Measurements from ENCODE around the gene COL16A1.
A peak's percentile ranks its signal among the peaks of the same experiment; 100 is the strongest.

COL16A1 gene

GRCh38 chr1:31683997-31684396, 19.8 kb downstream of the COL16A1 start:
- CTCF ChIA-PET = interaction anchor here (0.7 kb wide), 1 partner anchor 105 kb away, joined by 3 read pairs; no protein-coding TSS in a partner anchor
- TF ChIP-seq ELF4 (IDR thresholded peaks at IDR 0.05) (no peak), ZNF384 (IDR thresholded peaks at IDR 0.05) (no peak), TARDBP (IDR thresholded peaks at IDR 0.05) (no peak), FOXM1 (IDR thresholded peaks at IDR 0.05; ENCODE audit: borderline replicate concordance) (no peak), BHLHE40 (IDR thresholded peaks at IDR 0.05; ENCODE audit: borderline replicate concordance) (no peak), FOXA1 (IDR thresholded peaks at IDR 0.05) (no peak), SUZ12 (IDR thresholded peaks at IDR 0.05) (no peak), LEF1 (IDR thresholded peaks at IDR 0.05; ENCODE audit: borderline replicate concordance) (no peak)
- POLR2A ChIA-PET = no interaction called here
- peak; percentile 77 for DNase-seq (ENCODE audit: extremely low spot score)

- no peak for TF ChIP-seq BHLHE40 (IDR thresholded peaks at IDR 0.05; ENCODE audit: borderline replicate concordance)
- no peak for TF ChIP-seq ARNT (IDR thresholded peaks at IDR 0.05)
- TF ChIP-seq L3MBTL2 (conservative IDR thresholded peaks at IDR 0.05) = no peak
- TF ChIP-seq SP1 (IDR thresholded peaks at IDR 0.05) = no peak
- TF ChIP-seq FOXK2 (IDR thresholded peaks at IDR 0.05) = no peak
- TF ChIP-seq FOXA1 (IDR thresholded peaks at IDR 0.05) = no peak
- no peak for TF ChIP-seq HDGF (IDR thresholded peaks at IDR 0.05; ENCODE audit: borderline replicate concordance)
- TF ChIP-seq LEF1 (IDR thresholded peaks at IDR 0.05; ENCODE audit: borderline replicate concordance) = no peak
- no peak for TF ChIP-seq NFRKB (IDR thresholded peaks at IDR 0.05)
- TF ChIP-seq SUZ12 (IDR thresholded peaks at IDR 0.05) = no peak
- no peak for TF ChIP-seq CTBP1 (IDR thresholded peaks at IDR 0.05; ENCODE audit: borderline replicate concordance)
- no peak for TF ChIP-seq ZNF384 (IDR thresholded peaks at IDR 0.05)
- no peak for TF ChIP-seq PKNOX1 (IDR thresholded peaks at IDR 0.05)
- no peak for TF ChIP-seq TARDBP (IDR thresholded peaks at IDR 0.05)
- TF ChIP-seq FOXM1 (IDR thresholded peaks at IDR 0.05; ENCODE audit: borderline replicate concordance) = no peak
- no peak for TF ChIP-seq ELF4 (IDR thresholded peaks at IDR 0.05)
- no peak for DNase-seq (ENCODE audit: extremely low spot score)
- ChIA-PET CTCF (no interaction called here), POLR2A (interaction anchor here (1.0 kb wide), 1 partner anchor 34 kb away, joined by 3 read pairs; no protein-coding TSS in a partner anchor)
Measured at GRCh38 chr1:31681415-31681814, 22.4 kb downstream of the COL16A1 start.

- ChIA-PET POLR2A (no interaction called here), CTCF (interaction anchor here (1.1 to 1.2 kb wide), 2 partner anchors 11 to 21 kb away, joined by 3 read pairs; no protein-coding TSS in a partner anchor)
- DNase-seq (ENCODE audit: extremely low spot score) = no peak
- no peak for TF ChIP-seq BHLHE40 (IDR thresholded peaks at IDR 0.05; ENCODE audit: borderline replicate concordance)
- TF ChIP-seq CTBP1 (IDR thresholded peaks at IDR 0.05; ENCODE audit: borderline replicate concordance) = no peak
- TF ChIP-seq L3MBTL2 (conservative IDR thresholded peaks at IDR 0.05) = no peak
- TF ChIP-seq NFRKB (IDR thresholded peaks at IDR 0.05) = no peak
- TF ChIP-seq ARNT (IDR thresholded peaks at IDR 0.05) = no peak
- TF ChIP-seq ELF4 (IDR thresholded peaks at IDR 0.05) = no peak
- no peak for TF ChIP-seq FOXA1 (IDR thresholded peaks at IDR 0.05)
- no peak for TF ChIP-seq FOXK2 (IDR thresholded peaks at IDR 0.05)
- no peak for TF ChIP-seq FOXM1 (IDR thresholded peaks at IDR 0.05; ENCODE audit: borderline replicate concordance)
- TF ChIP-seq PKNOX1 (IDR thresholded peaks at IDR 0.05) = no peak
- no peak for TF ChIP-seq LEF1 (IDR thresholded peaks at IDR 0.05; ENCODE audit: borderline replicate concordance)
- TF ChIP-seq ZNF384 (IDR thresholded peaks at IDR 0.05) = no peak
- no peak for TF ChIP-seq HDGF (IDR thresholded peaks at IDR 0.05; ENCODE audit: borderline replicate concordance)
- no peak for TF ChIP-seq SP1 (IDR thresholded peaks at IDR 0.05)
- TF ChIP-seq SUZ12 (IDR thresholded peaks at IDR 0.05) = no peak
- no peak for TF ChIP-seq TARDBP (IDR thresholded peaks at IDR 0.05)
Measured at GRCh38 chr1:31679676-31680230, 24.1 kb downstream of the COL16A1 start.

- TF ChIP-seq LEF1 (IDR thresholded peaks at IDR 0.05; ENCODE audit: borderline replicate concordance) (no peak), FOXM1 (IDR thresholded peaks at IDR 0.05; ENCODE audit: borderline replicate concordance) (no peak), HDGF (IDR thresholded peaks at IDR 0.05; ENCODE audit: borderline replicate concordance) (no peak), CTBP1 (IDR thresholded peaks at IDR 0.05; ENCODE audit: borderline replicate concordance) (no peak)
- DNase-seq (ENCODE audit: extremely low spot score) = no peak
- ChIA-PET POLR2A (no interaction called here), CTCF (interaction anchor here (1.2 kb wide), 1 partner anchor 12 kb away, joined by 3 read pairs; no protein-coding TSS in a partner anchor)
Measured at GRCh38 chr1:31679091-31679490, 24.7 kb downstream of the COL16A1 start.

- CTCF ChIA-PET = no interaction called here
- DNase-seq (ENCODE audit: extremely low spot score) = no peak
- no peak for TF ChIP-seq FOXA1 (IDR thresholded peaks at IDR 0.05)
- TF ChIP-seq CTBP1 (IDR thresholded peaks at IDR 0.05; ENCODE audit: borderline replicate concordance) = no peak
- no peak for TF ChIP-seq NFRKB (IDR thresholded peaks at IDR 0.05)
- TF ChIP-seq TARDBP (IDR thresholded peaks at IDR 0.05) = no peak
- no peak for TF ChIP-seq FOXK2 (IDR thresholded peaks at IDR 0.05)
- TF ChIP-seq LEF1 (IDR thresholded peaks at IDR 0.05; ENCODE audit: borderline replicate concordance) = no peak
- no peak for TF ChIP-seq ZNF384 (IDR thresholded peaks at IDR 0.05)
- no peak for TF ChIP-seq SP1 (IDR thresholded peaks at IDR 0.05)
- TF ChIP-seq HDGF (IDR thresholded peaks at IDR 0.05; ENCODE audit: borderline replicate concordance) = no peak
- TF ChIP-seq PKNOX1 (IDR thresholded peaks at IDR 0.05) = no peak
- no peak for TF ChIP-seq FOXM1 (IDR thresholded peaks at IDR 0.05; ENCODE audit: borderline replicate concordance)
- POLR2A ChIA-PET = no interaction called here
Measured at GRCh38 chr1:31678681-31679080, 25.1 kb downstream of the COL16A1 start.

GRCh38 chr1:31677949-31678348, 25.9 kb downstream of the COL16A1 start:
- CTCF ChIA-PET = no interaction called here
- POLR2A ChIA-PET = no interaction called here
- TF ChIP-seq ELF4 (IDR thresholded peaks at IDR 0.05) = no peak
- TF ChIP-seq CTBP1 (IDR thresholded peaks at IDR 0.05; ENCODE audit: borderline replicate concordance) = no peak
- no peak for TF ChIP-seq FOXK2 (IDR thresholded peaks at IDR 0.05)
- no peak for TF ChIP-seq ARNT (IDR thresholded peaks at IDR 0.05)
- TF ChIP-seq FOXA1 (IDR thresholded peaks at IDR 0.05) = no peak
- no peak for TF ChIP-seq PKNOX1 (IDR thresholded peaks at IDR 0.05)
- no peak for TF ChIP-seq TARDBP (IDR thresholded peaks at IDR 0.05)
- TF ChIP-seq BHLHE40 (IDR thresholded peaks at IDR 0.05; ENCODE audit: borderline replicate concordance) = no peak
- TF ChIP-seq NFRKB (IDR thresholded peaks at IDR 0.05) = no peak
- TF ChIP-seq LEF1 (IDR thresholded peaks at IDR 0.05; ENCODE audit: borderline replicate concordance) = no peak
- no peak for TF ChIP-seq FOXM1 (IDR thresholded peaks at IDR 0.05; ENCODE audit: borderline replicate concordance)
- no peak for TF ChIP-seq SUZ12 (IDR thresholded peaks at IDR 0.05)
- TF ChIP-seq SP1 (IDR thresholded peaks at IDR 0.05) = no peak
- no peak for TF ChIP-seq L3MBTL2 (conservative IDR thresholded peaks at IDR 0.05)
- no peak for TF ChIP-seq ZNF384 (IDR thresholded peaks at IDR 0.05)
- no peak for TF ChIP-seq HDGF (IDR thresholded peaks at IDR 0.05; ENCODE audit: borderline replicate concordance)
- no peak for DNase-seq (ENCODE audit: extremely low spot score)

Data from HEK293T (cell line).